Activated T-helper 17 cell treated with anti-CD3 and anti-CD28 coated beads, Interleukin-2, amount 50 U/mL, for 72 hours (primary cell): ENCODE data around the gene TLR10. TPM values are rescaled to one million over a fixed set of nuclear protein-coding genes. Genes with fewer than 3 reads are reported as not detected.
A peak's percentile ranks its signal among the peaks of the same experiment; 100 is the strongest.

ENCODE experiments used
- ATAC-seq: fragments of 150-1000 bp; cut with Tn5 transposase; replicated peaks from 2 replicates; pipeline ENCODE4 v1.10.0; 2021; ENCODE audit warnings: mild to moderate bottlenecking, moderate library complexity
- H3K27ac Mint-ChIP-seq: one replicate; pipeline ENCODE4 v1.8.0; 2022; ENCODE audit warnings: mixed read lengths
- H3K27me3 Mint-ChIP-seq: one replicate; pipeline ENCODE4 v1.8.0; 2022; ENCODE audit warnings: mixed read lengths
- H3K36me3 Mint-ChIP-seq: one replicate; pipeline ENCODE4 v1.8.0; 2022; ENCODE audit warnings: low read depth, mild to moderate bottlenecking, mixed read lengths
- H3K4me1 Mint-ChIP-seq: one replicate; pipeline ENCODE4 v1.8.0; 2022; ENCODE audit warnings: mixed read lengths
- H3K4me3 Mint-ChIP-seq: one replicate; pipeline ENCODE4 v1.8.0; 2022; ENCODE audit warnings: mild to moderate bottlenecking, mixed read lengths
- H3K9me3 Mint-ChIP-seq: one replicate; pipeline ENCODE4 v1.8.0; 2022; ENCODE audit warnings: mixed read lengths
- total RNA-seq, 2 donors: library from RNA; stranded (reverse); gene quantifications; one replicate each; pipeline ENCODE4 v1.2.3, GENCODE V29; 2022

The TLR10 gene
- total RNA-seq, 2 donors from 2014 or later, result 0.19 TPM; not detected in 1

GRCh38 chr4:38764277-38764676 is 18.5 kb downstream of the TLR10 start:
- Mint-ChIP-seq H3K9me3 (peaks cover 10% of the 10 kb centered on the region), H3K4me3 (no peak overlapping the region), H3K27me3 (no peaks in the 10 kb centered on the region), H3K36me3 (no peaks in the 10 kb centered on the region), H3K27ac (no peak overlapping the region), H3K4me1 (peaks cover 5% of the 10 kb centered on the region)
- ATAC-seq, result no peak

GRCh38 chr4:38762560-38762959 is 20.2 kb downstream of the TLR10 start:
- ATAC-seq, result no peak
- peaks cover 10% of the 10 kb centered on the region for H3K9me3 Mint-ChIP-seq

GRCh38 chr4:38759790-38760122 is 23.0 kb downstream of the TLR10 start:
- no peak for ATAC-seq
- no peaks in the 10 kb centered on the region for H3K9me3 Mint-ChIP-seq
- H3K27me3 Mint-ChIP-seq, result no peaks in the 10 kb centered on the region
- H3K4me1 Mint-ChIP-seq, result peaks cover 5% of the 10 kb centered on the region
- no peak overlapping the region for H3K27ac Mint-ChIP-seq
- H3K36me3 Mint-ChIP-seq, result no peaks in the 10 kb centered on the region
- H3K4me3 Mint-ChIP-seq, result no peak overlapping the region

More at GRCh38 chr4:38762560-38762959, 20.2 kb downstream of the TLR10 start:
- H3K4me1 Mint-ChIP-seq, result peaks cover 5% of the 10 kb centered on the region
- H3K4me3 Mint-ChIP-seq, result peak overlapping the region; percentile 50
- no peaks in the 10 kb centered on the region for H3K27me3 Mint-ChIP-seq
- no peak overlapping the region for H3K27ac Mint-ChIP-seq
- no peaks in the 10 kb centered on the region for H3K36me3 Mint-ChIP-seq

GRCh38 chr4:38759113-38759789 is 23.5 kb downstream of the TLR10 start:
- no peaks in the 10 kb centered on the region for H3K36me3 Mint-ChIP-seq
- no peaks in the 10 kb centered on the region for H3K27me3 Mint-ChIP-seq
- peaks cover 5% of the 10 kb centered on the region for H3K4me1 Mint-ChIP-seq
- no peaks in the 10 kb centered on the region for H3K9me3 Mint-ChIP-seq
- no peak overlapping the region for H3K27ac Mint-ChIP-seq
- ATAC-seq, result peak; percentile 75
- H3K4me3 Mint-ChIP-seq, result no peak overlapping the region

- Mint-ChIP-seq H3K4me3 (no peak overlapping the region), H3K4me1 (peaks cover 5% of the 10 kb centered on the region), H3K36me3 (no peaks in the 10 kb centered on the region), H3K27me3 (no peaks in the 10 kb centered on the region), H3K27ac (no peak overlapping the region), H3K9me3 (no peaks in the 10 kb centered on the region)
- ATAC-seq, result no peak
Observed at GRCh38 chr4:38757945-38758600, 24.7 kb downstream of the TLR10 start.

DNA sequence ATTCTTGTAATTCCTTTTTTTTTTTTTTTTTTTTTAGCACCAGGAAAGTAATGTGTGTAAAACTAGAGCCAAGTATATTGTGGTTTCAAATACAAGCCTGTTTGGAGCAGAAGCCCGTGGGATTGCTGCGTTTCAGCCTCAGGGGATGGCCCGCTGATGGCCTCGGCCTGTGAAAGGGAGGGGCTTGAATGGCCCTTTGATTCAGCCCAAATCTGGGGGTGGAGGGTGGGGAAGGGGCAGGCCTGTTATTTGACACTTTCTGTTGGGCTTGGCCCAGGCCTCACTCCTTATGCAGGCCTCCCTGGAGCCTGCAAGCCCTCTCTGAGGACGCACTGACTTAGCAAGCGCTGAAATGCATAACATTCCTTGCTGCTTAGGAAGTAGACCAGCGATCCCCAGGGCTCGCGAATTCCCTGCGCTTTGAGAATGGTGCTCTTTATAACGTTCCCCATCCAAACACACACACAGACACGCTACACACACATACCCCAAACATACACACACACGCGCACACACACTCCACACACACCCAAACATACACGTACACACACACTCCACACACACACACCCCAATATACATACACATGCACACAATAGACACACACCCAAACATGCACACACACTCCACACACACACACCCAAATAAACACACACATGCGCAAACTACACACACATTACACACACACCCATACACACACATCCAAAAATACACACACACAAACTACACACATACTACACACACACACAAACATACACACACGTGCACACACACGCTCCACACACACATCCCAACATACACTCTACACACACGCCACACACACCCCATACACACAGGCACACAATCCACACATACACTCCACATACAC is 29.6 kb downstream of the TLR10 start:
- Mint-ChIP-seq H3K4me3 (no peak overlapping the region), H3K36me3 (no peaks in the 10 kb centered on the region), H3K4me1 (peaks cover 6% of the 10 kb centered on the region), H3K27me3 (no peaks in the 10 kb centered on the region), H3K27ac (no peak overlapping the region), H3K9me3 (peaks cover 5% of the 10 kb centered on the region)
- ATAC-seq, result no peak

GRCh38 chr4:38752372-38752940 is 30.3 kb downstream of the TLR10 start:
- Mint-ChIP-seq H3K9me3 (peaks cover 7% of the 10 kb centered on the region), H3K27ac (no peak overlapping the region), H3K27me3 (no peaks in the 10 kb centered on the region), H3K36me3 (no peaks in the 10 kb centered on the region), H3K4me1 (peaks cover 6% of the 10 kb centered on the region), H3K4me3 (no peak overlapping the region)
- peak; percentile 93 for ATAC-seq

GRCh38 chr4:38751341-38752010 is 31.3 kb downstream of the TLR10 start:
- no peak overlapping the region for H3K27ac Mint-ChIP-seq
- no peaks in the 10 kb centered on the region for H3K36me3 Mint-ChIP-seq
- H3K4me3 Mint-ChIP-seq, result no peak overlapping the region
- peaks cover 15% of the 10 kb centered on the region for H3K9me3 Mint-ChIP-seq
- peaks cover 6% of the 10 kb centered on the region for H3K4me1 Mint-ChIP-seq
- H3K27me3 Mint-ChIP-seq, result no peaks in the 10 kb centered on the region
- no peak for ATAC-seq

- Mint-ChIP-seq H3K27ac (no peak overlapping the region), H3K9me3 (peaks cover 15% of the 10 kb centered on the region), H3K27me3 (no peaks in the 10 kb centered on the region), H3K36me3 (no peaks in the 10 kb centered on the region), H3K4me1 (peaks cover 6% of the 10 kb centered on the region), H3K4me3 (no peak overlapping the region)
- no peak for ATAC-seq
Observed at GRCh38 chr4:38749336-38749735, 33.5 kb downstream of the TLR10 start.

- H3K4me3 Mint-ChIP-seq, result no peak overlapping the region
- peaks cover 15% of the 10 kb centered on the region for H3K9me3 Mint-ChIP-seq
- peaks cover 6% of the 10 kb centered on the region for H3K4me1 Mint-ChIP-seq
- H3K36me3 Mint-ChIP-seq, result no peaks in the 10 kb centered on the region
- no peak overlapping the region for H3K27ac Mint-ChIP-seq
- no peak for ATAC-seq
- peaks cover 3% of the 10 kb centered on the region for H3K27me3 Mint-ChIP-seq
Observed at GRCh38 chr4:38747629-38748028, 35.2 kb downstream of the TLR10 start.

DNA sequence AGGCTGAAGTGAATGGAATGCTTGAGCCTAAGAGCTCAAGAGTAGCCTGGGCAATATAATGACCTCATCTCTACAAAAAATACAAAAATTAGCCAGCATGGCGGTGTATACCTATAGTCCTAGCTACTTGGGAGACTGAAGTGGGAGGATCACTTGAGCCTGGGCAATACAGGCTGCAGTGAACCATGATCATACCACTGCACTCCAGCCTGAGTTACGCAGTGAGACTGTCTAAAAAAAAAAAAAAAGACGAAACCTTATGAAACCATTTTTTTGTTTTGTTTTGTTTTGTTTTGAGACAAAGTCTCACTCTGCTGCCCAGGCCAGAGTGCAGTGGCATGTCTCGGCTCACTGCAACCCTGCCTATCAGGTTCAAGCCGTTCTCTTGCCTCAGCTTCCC is 36.9 kb downstream of the TLR10 start:
- no peak overlapping the region for H3K27ac Mint-ChIP-seq
- H3K9me3 Mint-ChIP-seq, result peaks cover 15% of the 10 kb centered on the region
- no peaks in the 10 kb centered on the region for H3K4me1 Mint-ChIP-seq
- H3K36me3 Mint-ChIP-seq, result no peaks in the 10 kb centered on the region
- no peak overlapping the region for H3K4me3 Mint-ChIP-seq
- ATAC-seq, result no peak
- H3K27me3 Mint-ChIP-seq, result peaks cover 11% of the 10 kb centered on the region

GRCh38 chr4:38743866-38744265 is 38.9 kb downstream of the TLR10 start:
- Mint-ChIP-seq H3K27me3 (peaks cover 11% of the 10 kb centered on the region), H3K27ac (no peak overlapping the region), H3K9me3 (peaks cover 15% of the 10 kb centered on the region), H3K36me3 (no peaks in the 10 kb centered on the region), H3K4me3 (no peak overlapping the region), H3K4me1 (no peaks in the 10 kb centered on the region)
- ATAC-seq, result no peak

DNA sequence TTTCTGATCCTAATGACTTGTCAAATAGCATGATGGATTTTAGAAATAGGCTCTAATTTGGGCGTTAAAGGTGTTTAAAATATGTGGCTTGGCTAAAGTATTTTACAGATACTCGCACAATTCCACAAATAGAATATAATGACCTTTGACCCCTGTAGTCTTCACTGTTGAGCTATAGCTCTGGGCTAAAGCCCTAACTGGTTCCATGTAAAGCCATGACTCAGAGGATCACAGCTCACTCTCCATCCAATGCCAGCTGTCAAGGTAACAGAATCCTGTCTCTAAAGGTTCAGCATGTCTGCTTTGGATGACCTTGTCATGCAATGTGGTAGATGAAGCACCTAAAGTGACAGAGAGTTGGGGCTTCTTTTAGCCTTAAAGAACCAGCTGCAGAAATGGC is 42.5 kb downstream of the TLR10 start:
- no peaks in the 10 kb centered on the region for H3K36me3 Mint-ChIP-seq
- H3K9me3 Mint-ChIP-seq, result no peaks in the 10 kb centered on the region
- no peaks in the 10 kb centered on the region for H3K4me1 Mint-ChIP-seq
- H3K27ac Mint-ChIP-seq, result no peak overlapping the region
- H3K4me3 Mint-ChIP-seq, result no peak overlapping the region
- peaks cover 11% of the 10 kb centered on the region for H3K27me3 Mint-ChIP-seq
- no peak for ATAC-seq
